Smooth muscle cell (in vitro differentiated cells): ENCODE data around the gene FOXI2. TPM values are rescaled to one million over a fixed set of nuclear protein-coding genes. Genes with fewer than 3 reads are reported as not detected.

Experiments used
- DNase-seq: peaks from one replicate; lab custom pipeline; 2025; ENCODE audit not compliant: unreplicated experiment; lab: John Stamatoyannopoulos, UW
- H2AFZ ChIP-seq: fragments of 200-600 bp; sonication (generic); 2 replicates; pipeline ENCODE4 v1.6.0; 2016; ENCODE audit warnings: antibody characterized with exemption, low read depth, mild to moderate bottlenecking
- H3F3A ChIP-seq: fragments of 200-600 bp; sonication (generic); 2 replicates; pipeline ENCODE4 v1.6.0; 2017; ENCODE audit warnings: antibody characterized with exemption, low read depth
- H3K27ac ChIP-seq: fragments of 200-600 bp; sonication (generic); 2 replicates; pipeline ENCODE4 v1.5.1; 2016; ENCODE audit warnings: low read depth, mild to moderate bottlenecking
- H3K27me3 ChIP-seq: fragments of 200-600 bp; sonication (generic); 2 replicates; pipeline ENCODE4 v1.6.1; 2016; ENCODE audit warnings: low read depth, mild to moderate bottlenecking
- H3K36me3 ChIP-seq: fragments of 200-600 bp; sonication (generic); 2 replicates; pipeline ENCODE4 v1.5.1; 2016; ENCODE audit warnings: low read depth
- H3K4me1 ChIP-seq: fragments of 200-600 bp; sonication (generic); 2 replicates; pipeline ENCODE4 v1.5.1; 2016; ENCODE audit warnings: low read depth
- H3K4me2 ChIP-seq: fragments of 200-600 bp; sonication (generic); 2 replicates; pipeline ENCODE4 v1.6.0; 2016; ENCODE audit warnings: mild to moderate bottlenecking
- H3K4me3 ChIP-seq: fragments of 200-600 bp; sonication (generic); 2 replicates; pipeline ENCODE4 v1.5.1; 2016; ENCODE audit warnings: mild to moderate bottlenecking
- H3K79me2 ChIP-seq: fragments of 200-600 bp; sonication (generic); 2 replicates; pipeline ENCODE4 v1.6.0; 2016; ENCODE audit warnings: low read depth, mild to moderate bottlenecking
- H3K9ac ChIP-seq: fragments of 200-600 bp; sonication (generic); 2 replicates; pipeline ENCODE4 v1.6.0; 2016; ENCODE audit warnings: low read depth
- H3K9me3 ChIP-seq: fragments of 200-600 bp; sonication (generic); replicated peaks from 2 replicates; pipeline ENCODE4 v1.5.1; 2016; ENCODE audit warnings: low read depth
- H4K20me1 ChIP-seq: fragments of 200-600 bp; sonication (generic); 2 replicates; pipeline ENCODE4 v1.6.0; 2016; ENCODE audit warnings: low read depth
- WGBS: methylation state at CpG from one replicate; pipeline ENCODE4 v1.1.7; 2016; ENCODE audit warnings: low lambda C conversion rate; 5-methylcytosine and 5-hydroxymethylcytosine counted together
- polyA plus RNA-seq: library from polyadenylated mRNA; unstranded; fragments of >200 nt; fragmentation: Nextera tagmentation; extraction: Ambion mirVana; gene quantifications from 2 replicates; pipeline ENCODE4 v1.2.1, GENCODE V29; 2016
- total RNA-seq: library from RNA; depleted of rRNA; stranded (reverse); fragments of >200 nt; gene quantifications from 2 replicates; pipeline ENCODE4 v1.2.3, GENCODE V29; 2014
- TF ChIP-seq, protein P1 (sequence below): fragments of 200-600 bp; sonication (generic); IDR thresholded peaks from 2 replicates; pipeline ENCODE4 v1.5.1; 2017; ENCODE audit warnings: borderline replicate concordance, mild to moderate bottlenecking, antibody characterized with exemption; ENCODE audit not compliant: insufficient read depth, poor library complexity, severe bottlenecking

FOXI2 gene
- total and polyA plus RNA-seq, 2 experiments from 2014 or later, result not detected

DNA sequence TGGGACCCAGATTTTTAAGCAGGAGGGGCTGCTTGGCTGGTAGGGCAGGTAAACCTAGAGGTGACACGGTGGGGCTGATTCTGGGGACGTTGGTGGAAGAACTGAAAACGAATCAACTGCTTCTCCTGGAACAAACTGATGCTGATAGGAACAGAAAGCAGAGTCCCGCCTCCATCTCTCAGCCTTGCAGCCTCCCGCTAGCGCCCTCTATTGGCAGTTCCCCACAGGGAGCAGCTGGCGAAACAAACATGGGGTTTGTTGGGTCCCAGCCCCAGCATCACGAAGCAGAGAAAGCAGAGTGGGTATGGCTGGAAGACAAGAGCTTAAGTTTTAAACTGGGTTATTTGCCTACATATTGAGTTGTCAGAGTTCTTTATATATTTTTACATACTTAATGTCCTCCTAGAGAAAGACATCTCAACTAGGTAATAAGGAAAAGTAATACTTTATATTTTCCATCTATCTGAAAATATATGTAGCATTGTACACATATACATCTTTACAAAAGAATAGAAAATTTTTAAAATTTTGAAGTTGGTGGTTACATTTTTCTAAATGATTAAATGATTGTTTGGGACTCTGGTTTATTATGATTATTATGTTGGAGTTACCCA, 42.3 kb upstream of the FOXI2 start:
- DNase-seq, result no peak
- H2AFZ ChIP-seq, result no peak overlapping the region
- H3K9me3 ChIP-seq, result no peaks in the 10 kb centered on the region
- H3K27ac ChIP-seq, result no peak overlapping the region
- H3K9ac ChIP-seq, result no peak overlapping the region
- H4K20me1 ChIP-seq, result no peaks in the 10 kb centered on the region
- 40% methylated on average over 8 of the region's 8 CpGs for WGBS
- H3K79me2 ChIP-seq, result no peaks in the 10 kb centered on the region
- no peaks in the 10 kb centered on the region for H3K4me1 ChIP-seq
- TF ChIP-seq, protein P1, sequence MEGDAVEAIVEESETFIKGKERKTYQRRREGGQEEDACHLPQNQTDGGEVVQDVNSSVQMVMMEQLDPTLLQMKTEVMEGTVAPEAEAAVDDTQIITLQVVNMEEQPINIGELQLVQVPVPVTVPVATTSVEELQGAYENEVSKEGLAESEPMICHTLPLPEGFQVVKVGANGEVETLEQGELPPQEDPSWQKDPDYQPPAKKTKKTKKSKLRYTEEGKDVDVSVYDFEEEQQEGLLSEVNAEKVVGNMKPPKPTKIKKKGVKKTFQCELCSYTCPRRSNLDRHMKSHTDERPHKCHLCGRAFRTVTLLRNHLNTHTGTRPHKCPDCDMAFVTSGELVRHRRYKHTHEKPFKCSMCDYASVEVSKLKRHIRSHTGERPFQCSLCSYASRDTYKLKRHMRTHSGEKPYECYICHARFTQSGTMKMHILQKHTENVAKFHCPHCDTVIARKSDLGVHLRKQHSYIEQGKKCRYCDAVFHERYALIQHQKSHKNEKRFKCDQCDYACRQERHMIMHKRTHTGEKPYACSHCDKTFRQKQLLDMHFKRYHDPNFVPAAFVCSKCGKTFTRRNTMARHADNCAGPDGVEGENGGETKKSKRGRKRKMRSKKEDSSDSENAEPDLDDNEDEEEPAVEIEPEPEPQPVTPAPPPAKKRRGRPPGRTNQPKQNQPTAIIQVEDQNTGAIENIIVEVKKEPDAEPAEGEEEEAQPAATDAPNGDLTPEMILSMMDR, result peak; percentile 49
- H3K27me3 ChIP-seq, result peaks cover 10% of the 10 kb centered on the region
- no peak overlapping the region for H3K4me2 ChIP-seq
- H3K4me3 ChIP-seq, result no peak overlapping the region
- no peaks in the 10 kb centered on the region for H3K36me3 ChIP-seq
- H3F3A ChIP-seq, result no peaks in the 10 kb centered on the region

DNA sequence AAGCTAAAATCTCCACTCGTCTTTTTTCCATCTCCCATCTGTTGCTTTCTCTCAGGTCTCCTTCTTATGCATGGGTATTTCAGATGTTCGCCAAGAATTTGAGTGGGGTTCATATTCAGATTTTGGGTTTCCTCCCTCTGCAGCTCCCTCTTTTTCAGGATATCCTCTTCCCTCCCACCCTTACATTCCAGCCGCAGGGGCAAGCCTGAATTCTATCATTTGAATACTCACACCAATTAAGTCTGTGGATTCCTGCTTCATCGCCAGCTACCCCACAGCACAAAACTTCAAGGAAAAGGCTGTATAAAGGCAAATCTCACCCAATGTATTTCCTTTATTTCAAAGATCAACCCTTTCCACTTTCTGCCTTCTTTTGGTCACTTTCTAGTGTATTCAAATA, 41.6 kb upstream of the FOXI2 start:
- Histone ChIP-seq H4K20me1 (no peaks in the 10 kb centered on the region), H3K9ac (no peak overlapping the region), H3K4me1 (no peaks in the 10 kb centered on the region), H3K9me3 (no peaks in the 10 kb centered on the region), H3K27me3 (peaks cover 10% of the 10 kb centered on the region), H3K4me2 (no peak overlapping the region), H3K79me2 (no peaks in the 10 kb centered on the region), H3F3A (no peaks in the 10 kb centered on the region), H3K4me3 (no peak overlapping the region), H3K27ac (no peak overlapping the region), H2AFZ (no peak overlapping the region), H3K36me3 (no peaks in the 10 kb centered on the region)
- DNase-seq, result no peak
- 30% methylated on average over 4 of the region's 4 CpGs for WGBS
- TF ChIP-seq, protein P1, result no peak

DNA sequence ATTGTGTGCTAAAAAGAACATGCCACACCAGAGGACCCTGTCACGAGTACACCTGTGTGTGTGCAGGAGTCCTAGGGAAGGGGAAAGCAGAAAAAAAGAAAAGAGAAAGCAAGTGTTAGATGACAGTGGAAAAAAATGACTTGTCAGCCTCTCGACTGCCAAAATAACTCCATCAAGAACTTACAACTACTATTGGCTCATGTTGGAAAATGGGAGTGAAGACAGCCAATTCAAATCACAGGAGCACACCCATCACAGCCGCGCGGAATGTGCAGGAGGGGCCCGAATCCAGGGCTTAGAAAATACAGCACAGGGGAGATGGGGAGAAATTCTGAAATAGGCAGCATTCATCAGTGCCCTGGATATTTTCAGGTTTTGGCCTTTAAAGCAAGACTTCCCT, 38.1 kb upstream of the FOXI2 start:
- Histone ChIP-seq H3K9me3 (no peaks in the 10 kb centered on the region), H3K4me3 (no peak overlapping the region), H3K79me2 (no peaks in the 10 kb centered on the region), H3F3A (no peaks in the 10 kb centered on the region), H3K27ac (no peak overlapping the region), H4K20me1 (no peaks in the 10 kb centered on the region), H2AFZ (no peak overlapping the region), H3K27me3 (peaks cover 10% of the 10 kb centered on the region), H3K9ac (no peak overlapping the region), H3K36me3 (no peaks in the 10 kb centered on the region), H3K4me1 (no peaks in the 10 kb centered on the region), H3K4me2 (no peak overlapping the region)
- DNase-seq, result no peak
- 91% methylated on average over 6 of the region's 6 CpGs for WGBS
- TF ChIP-seq, protein P1, result no peak

DNA sequence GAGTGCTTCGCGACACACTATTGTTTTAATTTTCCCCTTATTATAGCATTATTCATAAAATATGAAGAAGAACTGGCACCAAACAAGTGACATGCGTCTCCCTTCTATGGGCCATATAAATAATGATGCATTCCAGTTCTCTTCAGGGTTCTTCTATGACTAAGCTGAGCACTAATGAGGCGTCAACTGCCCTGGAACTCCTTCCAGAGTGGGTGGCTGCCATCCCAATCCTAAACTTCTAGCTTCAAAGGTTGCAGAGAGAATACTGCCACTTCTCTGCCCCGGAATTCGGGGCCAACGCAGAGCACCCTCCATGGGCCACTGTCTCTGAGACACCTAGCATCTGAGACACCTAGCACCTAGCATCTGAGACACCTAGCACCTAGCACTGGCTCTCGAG, 37.7 kb upstream of the FOXI2 start:
- Histone ChIP-seq H4K20me1 (no peaks in the 10 kb centered on the region), H3K9me3 (no peaks in the 10 kb centered on the region), H3K9ac (no peak overlapping the region), H3K27ac (no peak overlapping the region), H3K36me3 (no peaks in the 10 kb centered on the region), H3K4me3 (no peak overlapping the region), H3K4me1 (no peaks in the 10 kb centered on the region), H3K4me2 (no peak overlapping the region), H3K79me2 (no peaks in the 10 kb centered on the region), H3K27me3 (peaks cover 10% of the 10 kb centered on the region), H3F3A (no peaks in the 10 kb centered on the region), H2AFZ (no peak overlapping the region)
- no peak for DNase-seq
- 73% methylated on average over 8 of the region's 8 CpGs for WGBS
- TF ChIP-seq, protein P1, result no peak
